Cardiac muscle cell (in vitro differentiated cells and primary cell): ENCODE results near the gene HERC4. TPM values are rescaled to one million over a fixed set of nuclear protein-coding genes. Genes with fewer than 3 reads are reported as not detected.
A peak's percentile ranks its signal among the peaks of the same experiment; 100 is the strongest.

Experiments used
- DNase-seq, 2 donors: peaks; one replicate each; pipeline versions ENCODE4 v3.0.0 to v3.0.0-alpha.2; 2010 to 2017; ENCODE audit warnings: low read depth in 1 of 2, low spot score in 1 of 2
- H3K27ac ChIP-seq: fragments of 200-600 bp; sonication (generic); 2 replicates; pipeline ENCODE4 v1.5.1; 2016
- H3K27me3 ChIP-seq: fragments of 200-600 bp; sonication (generic); 2 replicates; pipeline ENCODE4 v1.6.0; 2016; ENCODE audit warnings: control low read depth
- H3K36me3 ChIP-seq: fragments of 200-600 bp; sonication (generic); 2 replicates; pipeline ENCODE4 v1.5.1; 2016; ENCODE audit warnings: control low read depth
- H3K4me1 ChIP-seq: fragments of 200-600 bp; sonication (generic); 2 replicates; pipeline ENCODE4 v1.8.1; 2017; ENCODE audit warnings: low read depth, mild to moderate bottlenecking, mixed run types
- H3K4me3 ChIP-seq: fragments of 200-600 bp; sonication (generic); 2 replicates; pipeline ENCODE4 v1.5.1; 2016; ENCODE audit warnings: mild to moderate bottlenecking
- H3K9me3 ChIP-seq: fragments of 200-600 bp; sonication (generic); 2 replicates; pipeline ENCODE4 v1.5.1; 2017; ENCODE audit warnings: low read depth, mild to moderate bottlenecking, control low read depth
- CTCF ChIP-seq: IDR thresholded peaks from 2 replicates; pipeline ENCODE4 v1.5.1; 2012; ENCODE audit warnings: low read depth, mild to moderate bottlenecking, low read length
- polyA plus RNA-seq: library from polyadenylated mRNA; unstranded; fragments of >200 nt; fragmentation: Nextera tagmentation; extraction: Ambion mirVana; gene quantifications from 2 replicates; pipeline ENCODE4 v1.2.1, GENCODE V29; 2016
- total RNA-seq: library from RNA; depleted of rRNA; stranded (reverse); fragments of >200 nt; gene quantifications from 2 replicates; pipeline ENCODE4 v1.2.3, GENCODE V29; 2016

The HERC4 gene
- total and polyA plus RNA-seq, 2 experiments from 2014 or later, result 35.1 to 38.7 TPM

- no peak for TF ChIP-seq CTCF
- Histone ChIP-seq H3K4me1 (no peaks in the 10 kb centered on the region), H3K9me3 (no peaks in the 10 kb centered on the region), H3K27ac (peak overlapping the region; percentile 52), H3K4me3 (no peak overlapping the region), H3K27me3 (no peaks in the 10 kb centered on the region), H3K36me3 (peaks cover 66% of the 10 kb centered on the region)
- DNase-seq, result peak in 1 of 2 donors; percentile 6
These were observed 162.6 kb downstream of the HERC4 start for GRCh38 chr10:67912331-67912946.

- H3K9me3 ChIP-seq, result no peaks in the 10 kb centered on the region
- no peak overlapping the region for H3K4me3 ChIP-seq
- no peak for DNase-seq
- H3K27me3 ChIP-seq, result no peaks in the 10 kb centered on the region
- no peak for TF ChIP-seq CTCF
- H3K36me3 ChIP-seq, result peaks cover 42% of the 10 kb centered on the region
- H3K4me1 ChIP-seq, result no peaks in the 10 kb centered on the region
- no peak overlapping the region for H3K27ac ChIP-seq
These were observed 171.5 kb downstream of the HERC4 start for GRCh38 chr10:67903581-67903980.

GRCh38 chr10:67893637-67894036, 181.4 kb downstream of the HERC4 start:
- H3K4me1 ChIP-seq, result no peaks in the 10 kb centered on the region
- H3K9me3 ChIP-seq, result no peaks in the 10 kb centered on the region
- no peaks in the 10 kb centered on the region for H3K27me3 ChIP-seq
- no peak for DNase-seq
- no peak overlapping the region for H3K4me3 ChIP-seq
- peaks cover 72% of the 10 kb centered on the region for H3K36me3 ChIP-seq
- no peak overlapping the region for H3K27ac ChIP-seq
- TF ChIP-seq CTCF, result no peak

- Histone ChIP-seq H3K27me3 (no peaks in the 10 kb centered on the region), H3K4me3 (peak overlapping the region; percentile 60), H3K36me3 (peaks cover 25% of the 10 kb centered on the region), H3K9me3 (no peaks in the 10 kb centered on the region), H3K27ac (peak overlapping the region; percentile 96), H3K4me1 (peaks cover 3% of the 10 kb centered on the region)
- peak; percentile 82 to 89 for DNase-seq
- no peak for TF ChIP-seq CTCF
These were observed 190.0 kb downstream of the HERC4 start for GRCh38 chr10:67884842-67885670.

GRCh38 chr10:67884313-67884841, 190.7 kb downstream of the HERC4 start, which contains the start of gene SIRT1:
Gene SIRT1 (plus strand): TSS chr10:67884656. CDS start chr10:67884722, 66 bp downstream.
- peaks cover 19% of the 10 kb centered on the region for H3K36me3 ChIP-seq
- H3K27me3 ChIP-seq, result no peaks in the 10 kb centered on the region
- no peaks in the 10 kb centered on the region for H3K9me3 ChIP-seq
- DNase-seq, result peak; percentile 99
- peak; percentile 3 for TF ChIP-seq CTCF
- peaks cover 3% of the 10 kb centered on the region for H3K4me1 ChIP-seq
- H3K4me3 ChIP-seq, result peak within 1 kb of the TSS; percentile 60
- peak within 1 kb of the TSS; percentile 96 for H3K27ac ChIP-seq
